ENCODE data around the gene RBM10.

Gene RBM10

DNA sequence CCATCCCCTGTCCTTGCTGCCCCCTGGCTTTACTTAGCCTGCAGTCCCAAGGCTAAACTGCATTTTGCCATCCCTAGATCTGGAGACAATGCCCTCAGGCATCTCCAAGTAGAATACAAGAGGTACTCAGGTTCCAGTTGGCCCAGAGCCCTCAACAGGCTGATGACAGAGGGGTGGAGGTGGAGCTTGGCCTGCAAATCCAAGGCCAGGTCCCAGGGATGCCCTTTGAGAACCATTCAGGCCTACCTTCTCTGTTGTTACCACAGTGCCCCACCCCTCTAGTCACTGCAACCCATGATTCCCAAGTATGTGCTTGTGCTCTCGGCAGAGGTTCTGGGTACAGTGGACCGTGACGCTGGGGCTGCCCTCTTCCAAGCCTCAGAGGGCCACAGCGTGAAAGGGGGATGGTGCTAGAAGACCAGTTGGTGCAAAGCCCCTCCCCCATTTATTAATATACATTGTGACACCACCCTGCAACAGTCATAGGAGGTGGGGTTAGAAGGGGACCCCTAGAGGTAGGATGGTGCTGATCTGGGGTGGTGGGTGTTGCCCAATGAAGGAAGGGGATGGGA, 42.2 kb downstream of the RBM10 start:
- no peak for DNase-seq (ENCODE audit: low spot score)
- Histone ChIP-seq H3K27ac (no peak overlapping the region), H3K4me3 (no peak overlapping the region)
- TF ChIP-seq, protein P1, sequence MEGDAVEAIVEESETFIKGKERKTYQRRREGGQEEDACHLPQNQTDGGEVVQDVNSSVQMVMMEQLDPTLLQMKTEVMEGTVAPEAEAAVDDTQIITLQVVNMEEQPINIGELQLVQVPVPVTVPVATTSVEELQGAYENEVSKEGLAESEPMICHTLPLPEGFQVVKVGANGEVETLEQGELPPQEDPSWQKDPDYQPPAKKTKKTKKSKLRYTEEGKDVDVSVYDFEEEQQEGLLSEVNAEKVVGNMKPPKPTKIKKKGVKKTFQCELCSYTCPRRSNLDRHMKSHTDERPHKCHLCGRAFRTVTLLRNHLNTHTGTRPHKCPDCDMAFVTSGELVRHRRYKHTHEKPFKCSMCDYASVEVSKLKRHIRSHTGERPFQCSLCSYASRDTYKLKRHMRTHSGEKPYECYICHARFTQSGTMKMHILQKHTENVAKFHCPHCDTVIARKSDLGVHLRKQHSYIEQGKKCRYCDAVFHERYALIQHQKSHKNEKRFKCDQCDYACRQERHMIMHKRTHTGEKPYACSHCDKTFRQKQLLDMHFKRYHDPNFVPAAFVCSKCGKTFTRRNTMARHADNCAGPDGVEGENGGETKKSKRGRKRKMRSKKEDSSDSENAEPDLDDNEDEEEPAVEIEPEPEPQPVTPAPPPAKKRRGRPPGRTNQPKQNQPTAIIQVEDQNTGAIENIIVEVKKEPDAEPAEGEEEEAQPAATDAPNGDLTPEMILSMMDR (IDR thresholded peaks at IDR 0.05), result no peak

DNA sequence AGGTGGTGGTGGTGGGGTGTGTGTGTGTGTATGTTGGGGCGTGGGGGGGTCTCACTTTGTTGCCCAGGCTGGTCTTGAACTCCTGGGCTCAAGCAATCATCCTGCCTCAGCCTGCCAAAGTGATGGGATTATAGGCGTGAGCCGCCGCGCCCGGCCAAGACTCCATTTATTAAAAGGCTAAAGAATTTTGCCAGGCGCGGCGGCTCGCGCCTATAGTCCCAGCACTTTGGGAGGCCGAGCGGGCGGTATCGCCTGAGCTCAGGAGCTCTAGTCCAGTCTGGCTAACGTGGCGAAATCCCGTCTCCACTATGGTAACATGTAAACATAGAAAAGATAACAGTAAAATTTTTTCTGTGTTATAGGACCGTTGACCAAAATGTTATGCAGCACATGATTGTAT, 44.9 kb downstream of the RBM10 start:
- no peak for DNase-seq (ENCODE audit: low spot score)
- Histone ChIP-seq H3K27ac (no peak overlapping the region), H3K4me3 (no peak overlapping the region)
- TF ChIP-seq, protein P1 (IDR thresholded peaks at IDR 0.05), result no peak

DNA sequence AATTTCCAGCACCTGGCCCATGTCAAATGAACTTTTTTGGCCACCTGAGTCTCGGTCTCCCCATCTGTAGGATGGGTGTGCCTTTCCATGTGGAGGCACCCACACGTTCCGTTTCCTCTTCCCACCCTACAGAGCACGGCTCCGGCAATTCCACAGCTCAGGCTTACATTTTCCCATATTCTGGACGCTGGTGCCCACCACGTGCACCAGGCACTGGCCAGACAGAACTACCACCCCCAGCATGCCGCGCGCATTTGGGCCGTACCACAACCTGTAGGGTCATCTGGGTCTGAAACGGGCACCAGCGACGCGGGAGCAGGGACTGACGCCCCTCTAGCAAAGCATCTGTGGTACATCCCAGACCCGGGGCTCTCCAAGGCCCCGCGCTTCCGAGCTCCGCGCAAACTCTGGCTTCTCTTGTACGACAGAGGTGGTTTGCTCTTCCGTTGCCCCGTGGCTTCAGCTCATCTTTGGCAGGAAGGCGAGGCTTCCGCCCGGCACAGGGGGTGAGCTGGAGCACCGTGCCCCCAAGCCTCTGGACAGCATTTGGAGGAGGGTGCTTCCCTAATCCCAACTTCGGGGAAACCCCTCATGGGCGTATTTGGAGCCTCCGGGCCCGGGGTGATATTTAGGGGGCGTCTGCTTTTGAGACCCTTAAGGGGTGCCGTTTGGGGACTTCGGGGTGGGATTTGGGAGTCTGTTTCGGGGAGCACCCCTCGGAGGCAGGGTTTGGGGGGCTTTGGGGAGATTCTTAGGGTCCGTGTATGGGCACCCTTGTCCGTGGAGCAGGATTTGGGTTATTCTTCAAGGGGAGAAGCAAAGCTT, 45.6 kb downstream of the RBM10 start:
- Histone ChIP-seq H3K4me3 (peak overlapping the region; percentile 64), H3K27ac (peak overlapping the region in 1 of 2 donors; percentile 10)
- TF ChIP-seq, protein P1 (IDR thresholded peaks at IDR 0.05), result no peak
- peak; percentile 90 for DNase-seq (ENCODE audit: low spot score)

DNA sequence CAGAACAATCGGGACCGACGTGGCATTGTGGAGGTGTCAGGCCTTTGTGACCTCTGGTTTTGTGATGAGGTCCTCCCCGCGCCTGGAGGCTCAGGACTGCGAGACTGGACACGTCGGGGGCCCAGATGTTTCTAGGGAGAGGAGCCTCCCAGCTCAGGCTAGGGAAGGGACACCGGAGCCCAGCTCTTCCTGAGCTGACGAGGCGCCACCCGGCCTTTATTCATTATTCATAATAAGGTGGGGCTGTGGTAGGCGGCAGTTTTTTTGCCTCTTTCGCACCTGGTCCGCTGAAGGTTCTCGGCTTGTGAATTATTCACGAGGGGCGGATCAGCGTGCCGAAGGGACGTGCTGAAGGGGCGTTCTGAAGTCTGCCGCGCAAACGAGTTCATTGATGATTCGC, 46.3 kb downstream of the RBM10 start:
- H3K4me3 ChIP-seq, result peak overlapping the region; percentile 64
- no peak for DNase-seq (ENCODE audit: low spot score)
- TF ChIP-seq, protein P1 (IDR thresholded peaks at IDR 0.05), result no peak
- H3K27ac ChIP-seq, result peak overlapping the region in 1 of 2 donors; percentile 10

DNA sequence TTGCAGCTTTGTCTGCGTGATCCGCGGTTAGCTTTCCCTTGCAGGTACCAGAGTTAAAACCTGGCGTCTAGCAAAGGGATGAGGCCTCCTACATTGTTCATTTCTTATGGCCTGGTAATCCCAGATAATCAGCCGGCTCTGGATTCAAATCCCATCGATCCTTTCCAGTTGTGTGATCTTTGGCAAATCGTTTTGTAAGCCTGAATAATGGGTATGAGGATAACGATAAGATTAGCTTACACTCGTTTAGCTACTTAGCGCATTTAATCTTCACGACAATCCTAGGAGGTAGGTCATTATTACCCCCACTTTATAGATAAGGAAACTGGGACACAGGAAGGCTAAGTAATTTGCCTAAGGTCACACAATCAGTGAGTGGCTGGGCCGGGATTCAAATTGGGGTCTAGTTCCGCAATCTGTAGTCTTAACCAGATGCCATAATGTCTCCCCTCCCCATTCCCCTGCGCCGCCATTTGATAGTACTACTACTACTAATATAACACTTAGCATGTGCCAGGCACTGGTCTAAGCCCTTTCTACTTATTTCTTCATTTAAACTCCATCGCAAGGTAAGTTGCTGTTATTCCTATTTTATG, 46.9 kb downstream of the RBM10 start:
- Histone ChIP-seq H3K4me3 (peak overlapping the region; percentile 64), H3K27ac (no peak overlapping the region)
- DNase-seq (ENCODE audit: low spot score), result no peak
- TF ChIP-seq, protein P1 (IDR thresholded peaks at IDR 0.05), result no peak

DNA sequence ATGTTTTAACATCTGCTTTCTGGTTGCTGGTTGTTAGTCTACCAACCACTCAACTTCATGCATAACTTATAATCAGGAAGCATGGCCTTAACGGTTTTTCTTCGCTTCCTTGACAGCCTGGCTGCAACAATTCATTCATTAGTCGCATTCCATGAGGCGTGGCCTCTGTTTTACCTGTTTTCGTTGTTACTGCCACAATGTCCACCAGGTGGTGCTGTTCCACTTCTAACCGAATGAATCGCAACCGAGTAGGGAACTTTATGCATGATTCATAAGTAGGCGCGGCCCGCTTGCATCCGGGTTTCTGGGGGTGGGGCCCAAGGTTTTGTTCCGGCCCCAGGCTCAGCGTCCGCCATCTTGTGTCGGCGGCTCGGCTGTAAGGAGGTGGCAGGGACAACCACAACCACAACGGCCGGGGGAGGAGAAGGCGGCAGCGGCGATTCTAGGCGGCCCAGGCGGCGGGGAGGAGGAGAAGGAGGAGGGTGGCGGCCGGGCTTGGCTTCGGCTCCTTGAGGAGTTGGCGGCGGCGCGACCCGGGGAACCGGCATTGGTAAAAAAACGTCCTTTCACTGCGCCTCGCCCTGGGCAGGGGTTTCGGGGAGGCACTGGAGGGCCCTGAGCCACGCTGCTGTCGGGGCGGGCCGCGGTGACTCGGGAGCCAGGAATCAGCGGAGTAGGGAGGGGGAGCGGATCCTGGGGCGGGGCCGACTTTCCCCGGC, 48.6 kb downstream of the RBM10 start, which contains the start of gene UBA1:
TSS of gene UBA1 (plus strand) at position 355 of the 719 bp plus-strand sequence. CDS start 4,974 bp downstream, outside the sequence.
- TF ChIP-seq, protein P1 (IDR thresholded peaks at IDR 0.05), result peak; percentile 64
- H3K27ac ChIP-seq, result peak within 1 kb of the TSS; percentile 83 to 97

More for the DNA sequence above, 48.6 kb downstream of the RBM10 start, which contains the start of gene UBA1:
- peak within 1 kb of the TSS; percentile 92 for H3K4me3 ChIP-seq
- DNase-seq (ENCODE audit: low spot score), result peak; percentile 97

Data from coronary artery (tissue), 2 donors.